Peyer's patch (tissue), 4 donors: ENCODE measurements around the gene PCYT1A.
"Not testable (repeated sequence)": the region's sequence is repeated elsewhere in the genome, so short reads cannot be mapped to it uniquely, and the experiment has no call there.

ENCODE experiments used
- POLR2A ChIP-seq, 2 donors: fragments of 450-650 bp; IDR thresholded peaks; one replicate each; pipeline ENCODE4 v1.5.1; 2017; ENCODE audit warnings: antibody characterized with exemption in 2 of 2, mild to moderate bottlenecking in 2 of 2, moderate library complexity in 2 of 2
- TF ChIP-seq, protein P1 (sequence below), 6 experiments: fragments of 450-650 bp in 4 of 6; fragments of 200-600 bp in 2 of 6; sonication (generic) in 1 of 6; IDR thresholded peaks; one replicate each; pipeline ENCODE4 v1.5.1; 2017 to 2019; ENCODE audit warnings: antibody characterized with exemption in 6 of 6, mild to moderate bottlenecking in 3 of 6, moderate library complexity in 1 of 6

DNA sequence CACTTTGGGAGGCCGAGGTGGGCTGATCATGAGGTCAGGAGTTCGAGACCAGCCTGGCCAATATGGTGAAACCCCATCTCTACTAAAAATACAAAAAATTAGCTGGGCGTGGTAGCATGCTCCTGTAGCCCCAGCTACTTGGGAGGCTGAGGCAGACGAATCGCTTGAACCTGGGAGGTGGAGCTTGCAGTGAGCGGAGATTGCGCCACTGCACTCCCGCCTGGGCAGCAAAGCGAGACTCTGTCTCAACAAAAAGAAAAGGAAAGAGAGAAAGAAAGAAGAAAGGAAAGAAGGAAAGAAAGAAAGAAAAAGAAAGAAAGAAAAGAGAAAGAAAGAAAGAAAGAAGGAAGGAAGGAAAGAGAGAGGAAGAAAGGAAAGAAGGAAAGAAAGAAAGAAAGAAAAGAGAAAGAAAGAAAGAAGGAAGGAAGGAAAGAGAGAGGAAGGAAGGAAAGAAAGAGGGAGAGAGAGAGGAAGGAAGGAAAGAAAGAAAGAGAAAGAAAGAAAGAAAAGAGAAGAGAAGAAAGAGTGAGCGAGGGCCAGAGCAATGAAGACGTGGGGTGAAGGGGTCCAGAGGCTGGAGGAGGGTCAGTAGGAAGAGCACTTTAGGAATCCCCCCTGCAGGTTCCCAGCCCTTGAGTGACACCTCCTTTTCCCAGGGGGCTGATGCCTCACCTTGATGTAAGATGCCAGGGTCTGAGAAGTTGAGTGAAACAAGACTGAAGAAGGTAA is 77.4 kb downstream of the PCYT1A start:
- TF ChIP-seq, protein P1, sequence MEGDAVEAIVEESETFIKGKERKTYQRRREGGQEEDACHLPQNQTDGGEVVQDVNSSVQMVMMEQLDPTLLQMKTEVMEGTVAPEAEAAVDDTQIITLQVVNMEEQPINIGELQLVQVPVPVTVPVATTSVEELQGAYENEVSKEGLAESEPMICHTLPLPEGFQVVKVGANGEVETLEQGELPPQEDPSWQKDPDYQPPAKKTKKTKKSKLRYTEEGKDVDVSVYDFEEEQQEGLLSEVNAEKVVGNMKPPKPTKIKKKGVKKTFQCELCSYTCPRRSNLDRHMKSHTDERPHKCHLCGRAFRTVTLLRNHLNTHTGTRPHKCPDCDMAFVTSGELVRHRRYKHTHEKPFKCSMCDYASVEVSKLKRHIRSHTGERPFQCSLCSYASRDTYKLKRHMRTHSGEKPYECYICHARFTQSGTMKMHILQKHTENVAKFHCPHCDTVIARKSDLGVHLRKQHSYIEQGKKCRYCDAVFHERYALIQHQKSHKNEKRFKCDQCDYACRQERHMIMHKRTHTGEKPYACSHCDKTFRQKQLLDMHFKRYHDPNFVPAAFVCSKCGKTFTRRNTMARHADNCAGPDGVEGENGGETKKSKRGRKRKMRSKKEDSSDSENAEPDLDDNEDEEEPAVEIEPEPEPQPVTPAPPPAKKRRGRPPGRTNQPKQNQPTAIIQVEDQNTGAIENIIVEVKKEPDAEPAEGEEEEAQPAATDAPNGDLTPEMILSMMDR (IDR thresholded peaks at IDR 0.05) = not testable (repeated sequence)
- TF ChIP-seq POLR2A (IDR thresholded peaks at IDR 0.05) = not testable (repeated sequence)
